H1 (cell line): ENCODE data around the gene DHRS1. TPM values are rescaled to one million over a fixed set of nuclear protein-coding genes. Genes with fewer than 3 reads are reported as not detected.

Experiments used
- CTCF ChIA-PET: fragments of 300-600 bp; sonication (Branson Sonifier 250); formaldehyde crosslinking; loops from one replicate; lab custom pipeline; 2021; ENCODE audit not compliant: partially characterized antibody; lab: Charles Lee
- POLR2A ChIA-PET: fragments of 300-600 bp; sonication (Branson Sonifier 250); formaldehyde crosslinking; loops from one replicate; lab custom pipeline; 2021; ENCODE audit warnings: inconsistent platforms; ENCODE audit not compliant: partially characterized antibody; lab: Charles Lee
- DNase-seq, 2 experiments: peaks; one replicate each; pipeline versions ENCODE4 v3.0.0 to v3.0.0-alpha.2; 2010 to 2022; ENCODE audit warnings: low spot score in 2 of 2, low read depth in 1 of 2, mixed read lengths in 1 of 2
- FAIRE-seq: peaks from 2 replicates; lab custom pipeline; 2011; peaks lifted over from hg19 to GRCh38; lab: Jason Lieb, UNC
- H2AFZ ChIP-seq: 2 replicates; pipeline ENCODE4 v1.8.1; 2012; ENCODE audit warnings: low read length, inconsistent platforms
- H2AK5ac ChIP-seq: 2 replicates; pipeline ENCODE4 v1.6.1; 2013; ENCODE audit warnings: low read depth, low read length
- H2BK120ac ChIP-seq: replicated peaks from 2 replicates; pipeline ENCODE3; 2013; ENCODE audit warnings: low read depth, low read length, inconsistent platforms
- H2BK12ac ChIP-seq: 2 replicates; pipeline ENCODE4 v1.6.1; 2013; ENCODE audit warnings: low read depth, low read length
- H2BK15ac ChIP-seq: 2 replicates; pipeline ENCODE4 v1.6.1; 2013; ENCODE audit warnings: low read length
- H2BK20ac ChIP-seq: 2 replicates; pipeline ENCODE4 v1.6.1; 2013; ENCODE audit warnings: low read length
- H2BK5ac ChIP-seq: 2 replicates; pipeline ENCODE4 v1.6.1; 2013; ENCODE audit warnings: low read depth, low read length
- H3K14ac ChIP-seq: 2 replicates; pipeline ENCODE4 v1.6.1; 2013; ENCODE audit warnings: inconsistent platforms; ENCODE audit not compliant: insufficient read length
- H3K18ac ChIP-seq: 2 replicates; pipeline ENCODE4 v1.6.1; 2013; ENCODE audit warnings: low read length; ENCODE audit errors: extremely low read depth
- H3K23ac ChIP-seq: 2 replicates; pipeline ENCODE4 v1.6.1; 2013; ENCODE audit warnings: inconsistent platforms; ENCODE audit not compliant: insufficient read length
- H3K23me2 ChIP-seq: 2 replicates; pipeline ENCODE4 v1.6.1; 2013; ENCODE audit warnings: low read depth, low read length
- H3K27ac ChIP-seq: 2 replicates; pipeline ENCODE4 v1.6.1; 2011; ENCODE audit warnings: low read depth, low read length, inconsistent platforms
- H3K27me3 ChIP-seq, 4 experiments: replicated peaks in 1 of 4; 1 replicate in 1 of 4; 2 replicates in 3 of 4; pipeline versions ENCODE4 v1.6.1 to v1.8.1; 2011 to 2013; ENCODE audit warnings: low read length in 3 of 4, mild to moderate bottlenecking in 3 of 4, inconsistent platforms in 2 of 4, mixed read lengths in 2 of 4, moderate library complexity in 1 of 4; ENCODE audit not compliant: control insufficient read depth in 3 of 4, insufficient read depth in 3 of 4; ENCODE audit errors: extremely low read depth in 1 of 4
- H3K36me3 ChIP-seq, 4 experiments: 2 replicates each; pipeline versions ENCODE4 v1.6.1 to v1.8.1; 2011 to 2013; ENCODE audit warnings: mild to moderate bottlenecking in 4 of 4, low read length in 3 of 4, moderate library complexity in 2 of 4, control low read depth in 1 of 4, inconsistent platforms in 1 of 4; ENCODE audit not compliant: insufficient read depth in 4 of 4, control insufficient read depth in 2 of 4
- H3K4ac ChIP-seq: replicated peaks from 2 replicates; pipeline ENCODE3; 2013; ENCODE audit warnings: low read length, low read depth, mixed read lengths, inconsistent platforms; ENCODE audit not compliant: insufficient read length
- H3K4me1 ChIP-seq, 4 experiments: replicated peaks in 1 of 4; 1 replicate in 1 of 4; 2 replicates in 3 of 4; pipeline versions ENCODE4 v1.6.1 to v1.8.1; 2011 to 2013; ENCODE audit warnings: low read length in 3 of 4, inconsistent platforms in 2 of 4, mixed read lengths in 1 of 4; ENCODE audit not compliant: insufficient read depth in 4 of 4, control insufficient read depth in 3 of 4
- H3K4me2 ChIP-seq, 2 experiments: 2 replicates each; pipeline versions ENCODE4 v1.6.1 to v1.8.1; 2011 to 2013; ENCODE audit warnings: low read depth in 2 of 2, low read length in 2 of 2, control low read depth in 1 of 2, inconsistent platforms in 1 of 2, mild to moderate bottlenecking in 1 of 2; ENCODE audit not compliant: insufficient read depth in 1 of 2
- H3K4me3 ChIP-seq, 4 experiments: fragments of 200-600, 300-600 bp in 1 of 4; sonication (generic), shearing (Covaris generic), sonication (Bioruptor Twin) in 1 of 4; 2 replicates each; pipeline versions ENCODE4 v1.5.1 to v1.8.1; 2011 to 2016; ENCODE audit warnings: low read length in 4 of 4, low read depth in 3 of 4, control low read depth in 2 of 4, inconsistent platforms in 2 of 4, mild to moderate bottlenecking in 2 of 4, mixed read lengths in 1 of 4, moderate library complexity in 1 of 4; ENCODE audit not compliant: insufficient read depth in 2 of 4; ENCODE audit errors: extremely low read depth in 1 of 4
- H3K56ac ChIP-seq: replicated peaks from 2 replicates; pipeline ENCODE3; 2013; ENCODE audit warnings: low read depth, mild to moderate bottlenecking, mixed read lengths, low read length, inconsistent platforms; ENCODE audit not compliant: insufficient read length
- H3K79me1 ChIP-seq: 2 replicates; pipeline ENCODE4 v1.6.1; 2013; ENCODE audit warnings: low read depth, low read length, control low read depth
- H3K79me2 ChIP-seq, 2 experiments: 2 replicates each; pipeline versions ENCODE4 v1.6.1 to v1.8.1; 2012 to 2013; ENCODE audit warnings: low read length in 2 of 2, mild to moderate bottlenecking in 2 of 2, inconsistent platforms in 1 of 2; ENCODE audit not compliant: insufficient read depth in 2 of 2, control insufficient read depth in 1 of 2
- H3K9ac ChIP-seq, 4 experiments: replicated peaks in 1 of 4; 1 replicate in 1 of 4; 2 replicates in 3 of 4; pipeline versions ENCODE4 v1.6.1 to v1.8.1; 2011 to 2013; ENCODE audit warnings: low read depth in 3 of 4, low read length in 3 of 4, control low read depth in 2 of 4, mild to moderate bottlenecking in 2 of 4, moderate library complexity in 2 of 4, inconsistent platforms in 1 of 4; ENCODE audit errors: extremely low read depth in 1 of 4
- H3K9me3 ChIP-seq, 2 experiments: 2 replicates each; pipeline versions ENCODE4 v1.6.1 to v1.8.1; 2012 to 2013; ENCODE audit warnings: mild to moderate bottlenecking in 2 of 2, moderate library complexity in 2 of 2, control low read depth in 1 of 2, inconsistent platforms in 1 of 2, low read depth in 1 of 2, low read length in 1 of 2, mixed read lengths in 1 of 2; ENCODE audit not compliant: insufficient read depth in 2 of 2
- H4K20me1 ChIP-seq, 2 experiments: replicated peaks in 1 of 2; 2 replicates each; pipeline versions ENCODE3 to v1.8.1; 2011 to 2013; ENCODE audit warnings: inconsistent platforms in 2 of 2, low read length in 2 of 2, mild to moderate bottlenecking in 1 of 2; ENCODE audit not compliant: insufficient read depth in 2 of 2, control insufficient read depth in 1 of 2
- H4K5ac ChIP-seq: 2 replicates; pipeline ENCODE4 v1.6.1; 2013; ENCODE audit warnings: low read length, low read depth, mixed read lengths, inconsistent platforms; ENCODE audit not compliant: insufficient read length
- H4K8ac ChIP-seq: 2 replicates; pipeline ENCODE4 v1.8.0; 2013; ENCODE audit warnings: mild to moderate bottlenecking, moderate library complexity, low read length, inconsistent platforms; ENCODE audit not compliant: insufficient read depth; ENCODE audit errors: extremely low read depth
- H4K91ac ChIP-seq: replicated peaks from 2 replicates; pipeline ENCODE3; 2013; ENCODE audit warnings: low read length, mixed read lengths, inconsistent platforms; ENCODE audit not compliant: insufficient read length
- ASH2L ChIP-seq: fragments of 200-600, 300-600 bp; sonication (generic); IDR thresholded peaks from one replicate; pipeline ENCODE4 v1.7.1; 2017; ENCODE audit warnings: low read length
- BRCA1 ChIP-seq: IDR thresholded peaks from 2 replicates; pipeline ENCODE4 v1.6.1; 2012; ENCODE audit warnings: low read depth, low read length, improper control_type of control experiment
- CEBPB ChIP-seq: IDR thresholded peaks from 2 replicates; pipeline ENCODE4 v1.6.1; 2012; ENCODE audit warnings: low read depth, low read length
- CHD1 ChIP-seq: IDR thresholded peaks from 2 replicates; pipeline ENCODE4 v1.6.1; 2012; ENCODE audit warnings: low read depth, low read length, improper control_type of control experiment
- EZH2 ChIP-seq: fragments of 200-600 bp; sonication (generic); IDR thresholded peaks from 2 replicates; pipeline ENCODE4 v1.7.1; 2012; ENCODE audit warnings: low read depth, mild to moderate bottlenecking, moderate library complexity, low read length, inconsistent platforms; ENCODE audit not compliant: severe bottlenecking
- GABPA ChIP-seq: IDR thresholded peaks from 2 replicates; pipeline ENCODE4 v1.6.1; 2011; ENCODE audit warnings: mild to moderate bottlenecking, low read length, moderate library complexity, borderline replicate concordance; ENCODE audit not compliant: insufficient read depth
- HDAC2 ChIP-seq, 2 experiments: fragments of 300-600 bp in 1 of 2; sonication (generic) in 1 of 2; IDR thresholded peaks; 2 replicates each; pipeline ENCODE4 v1.6.1; 2011 to 2012; ENCODE audit warnings: low read depth in 2 of 2, low read length in 2 of 2, mild to moderate bottlenecking in 2 of 2, moderate library complexity in 2 of 2, borderline replicate concordance in 1 of 2, inconsistent platforms in 1 of 2
- KDM1A ChIP-seq: fragments of 200-600, 300-600 bp; sonication (generic); IDR thresholded peaks from 2 replicates; pipeline ENCODE4 v1.7.1; 2016; ENCODE audit warnings: mild to moderate bottlenecking, low read length, borderline replicate concordance
- KDM4A ChIP-seq: IDR thresholded peaks from one replicate; pipeline ENCODE4 v1.7.1; 2012; ENCODE audit warnings: low read depth, mild to moderate bottlenecking, moderate library complexity, low read length, inconsistent platforms; ENCODE audit not compliant: severe bottlenecking
- NRF1 ChIP-seq: IDR thresholded peaks from 2 replicates; pipeline ENCODE4 v1.6.1; 2011; ENCODE audit warnings: mild to moderate bottlenecking, low read depth, low read length, improper control_type of control experiment
- POLR2A ChIP-seq, 2 experiments: IDR thresholded peaks; 1 replicate in 1 of 2; 2 replicates in 1 of 2; pipeline ENCODE4 v1.6.1; 2011; ENCODE audit warnings: low read depth in 2 of 2, low read length in 2 of 2, mild to moderate bottlenecking in 2 of 2; ENCODE audit errors: control extremely low read depth in 1 of 2
- SAP30 ChIP-seq: fragments of 300-600 bp; sonication (generic); IDR thresholded peaks from 2 replicates; pipeline ENCODE4 v1.7.1; 2012; ENCODE audit warnings: low read length, moderate library complexity, mild to moderate bottlenecking, inconsistent platforms; ENCODE audit not compliant: insufficient read depth, insufficient replicate concordance
- TBP ChIP-seq: IDR thresholded peaks from 2 replicates; pipeline ENCODE4 v1.6.1; 2011; ENCODE audit warnings: low read depth, low read length, improper control_type of control experiment
- WGBS, 2 experiments: shearing (Covaris generic) in 1 of 2; methylation state at CpG; one replicate each; pipeline versions ENCODE4 v1.1.6 to v1.1.7; 2013 to 2015; ENCODE audit warnings: low lambda C conversion rate in 2 of 2, mixed read lengths in 2 of 2, inconsistent platforms in 1 of 2, low coverage in 1 of 2, missing lambda C conversion rate in 1 of 2; ENCODE audit not compliant: insufficient replicate concordance in 2 of 2, insufficient coverage in 1 of 2, insufficient read length in 1 of 2; ENCODE audit errors: extremely low coverage in 1 of 2, missing lambda C conversion rate in 1 of 2; 5-methylcytosine and 5-hydroxymethylcytosine counted together
- polyA plus RNA-seq, 7 experiments: library from polyadenylated mRNA; depleted of rRNA in 3 of 7; stranded (reverse) in 5 of 7; unstranded in 2 of 7; fragments of >200 nt in 5 of 7; fragments of 200-250 nt in 2 of 7; gene quantifications; 1 replicate in 5 of 7; 2 replicates in 1 of 7; 4 replicates in 1 of 7; pipeline versions ENCODE4 v1.2.1 to v1.2.3, GENCODE V29; 2011 to 2013; ENCODE audit warnings: missing spikeins in 2 of 7, mixed read lengths in 2 of 7
- total RNA-seq: library from RNA; stranded (reverse); fragmentation: NEBNext Ultra II Directional; extraction: Animal tissue kit (Norgen Biotek cat#: 25700); gene quantifications from 2 replicates; pipeline ENCODE4 v1.2.1, GENCODE V29; 2021

Gene DHRS1
- total and polyA plus RNA-seq, 2 of the 8 experiments (the other 6 are each of a cell fraction or from before 2014, with no cell fraction given) = 8.8 to 31.7 TPM

- Histone ChIP-seq H4K5ac (no peak overlapping the region), H3K4me2 (no peak overlapping the region), H4K20me1 (peaks cover 0 to 3% of the 10 kb centered on the region in 2 experiments), H2BK20ac (no peak overlapping the region), H4K8ac (peak overlapping the region; percentile 71; the same call in 1 of the 2 replicates), H2BK5ac (no peak overlapping the region), H3K9ac (no peak overlapping the region), H3K4me3 (no peak overlapping the region), H3K4me1 (no peaks in the 10 kb centered on the region), H3K36me3 (no peaks in the 10 kb centered on the region), H3K27ac (no peak overlapping the region), H2BK15ac (no peak overlapping the region), H3K27me3 (no peaks in the 10 kb centered on the region), H2AFZ (no peak overlapping the region), H3K14ac (no peak overlapping the region), H3K4ac (no peak overlapping the region), H2BK120ac (no peak overlapping the region), H2BK12ac (no peak overlapping the region), H3K79me1 (no peaks in the 10 kb centered on the region; the same call in 1 of the 2 replicates), H4K91ac (no peak overlapping the region), H3K18ac (no peak overlapping the region), H3K9me3 (no peaks in the 10 kb centered on the region), H3K79me2 (no peaks in the 10 kb centered on the region), H2AK5ac (no peak overlapping the region), H3K56ac (no peak overlapping the region), H3K23me2 (no peaks in the 10 kb centered on the region), H3K23ac (no peak overlapping the region)
- DNase-seq = no peak
- WGBS, 2 experiments = 87% methylated on average over 6 of the region's 6 CpGs; no CpG with 5 or more reads in 1 of the 2 experiments
- ChIA-PET POLR2A (interaction anchor here (0.9 to 3.8 kb wide), 10 partner anchors 9 to 68 kb away, joined by 3 to 25 read pairs (median 3); partner anchors contain the start of genes CHMP4A and RABGGTA), CTCF (interaction anchor here (0.6 to 11.5 kb wide), 14 partner anchors 9 to 61 kb away, joined by 3 to 137 read pairs (median 8); partner anchors contain the start of genes CIDEB, DHRS1, LTB4R2 and NOP9)
- FAIRE-seq = no peak
- no peak for TF ChIP-seq HDAC2 (IDR thresholded peaks at IDR 0.05; ENCODE audit: borderline replicate concordance in 1 of 2, low read depth in 2 of 2, low read length in 2 of 2)
- no peak for TF ChIP-seq KDM4A
- TF ChIP-seq SAP30 = no peak
- no peak for TF ChIP-seq CEBPB
- no peak for TF ChIP-seq POLR2A (IDR thresholded peaks at IDR 0.05; ENCODE audit: control extremely low read depth in 1 of 2, low read depth in 2 of 2, low read length in 2 of 2)
- TF ChIP-seq BRCA1 = no peak
- TF ChIP-seq EZH2 = no peak
- no peak for TF ChIP-seq TBP
- no peak for TF ChIP-seq KDM1A
- no peak for TF ChIP-seq CHD1
- TF ChIP-seq ASH2L = no peak
- no peak for TF ChIP-seq NRF1
- no peak for TF ChIP-seq GABPA
These were observed 18.7 kb downstream of the DHRS1 start for GRCh38 chr14:24280797-24281460.
